Astrocyte of the spinal cord (primary cell): ENCODE data around the gene MTNR1A.

Source experiments
- DNase-seq: peaks from one replicate; pipeline ENCODE4 v3.0.0; 2011; ENCODE audit warnings: low read depth, low spot score
- H3K4me3 ChIP-seq: 2 replicates; pipeline ENCODE4 v1.5.1; 2011; ENCODE audit warnings: low read depth, mild to moderate bottlenecking, low read length, moderate library complexity
- CTCF ChIP-seq: IDR thresholded peaks from 2 replicates; pipeline ENCODE4 v1.5.1; 2012; ENCODE audit warnings: low read depth, mild to moderate bottlenecking, low read length, inconsistent platforms
- in situ Hi-C: cut with HindIII; loops from 2 replicates; pipeline ENCODE4 v1.10.0; 2017; ENCODE audit warnings: low sequenced_read_pairs

Gene MTNR1A

DNA sequence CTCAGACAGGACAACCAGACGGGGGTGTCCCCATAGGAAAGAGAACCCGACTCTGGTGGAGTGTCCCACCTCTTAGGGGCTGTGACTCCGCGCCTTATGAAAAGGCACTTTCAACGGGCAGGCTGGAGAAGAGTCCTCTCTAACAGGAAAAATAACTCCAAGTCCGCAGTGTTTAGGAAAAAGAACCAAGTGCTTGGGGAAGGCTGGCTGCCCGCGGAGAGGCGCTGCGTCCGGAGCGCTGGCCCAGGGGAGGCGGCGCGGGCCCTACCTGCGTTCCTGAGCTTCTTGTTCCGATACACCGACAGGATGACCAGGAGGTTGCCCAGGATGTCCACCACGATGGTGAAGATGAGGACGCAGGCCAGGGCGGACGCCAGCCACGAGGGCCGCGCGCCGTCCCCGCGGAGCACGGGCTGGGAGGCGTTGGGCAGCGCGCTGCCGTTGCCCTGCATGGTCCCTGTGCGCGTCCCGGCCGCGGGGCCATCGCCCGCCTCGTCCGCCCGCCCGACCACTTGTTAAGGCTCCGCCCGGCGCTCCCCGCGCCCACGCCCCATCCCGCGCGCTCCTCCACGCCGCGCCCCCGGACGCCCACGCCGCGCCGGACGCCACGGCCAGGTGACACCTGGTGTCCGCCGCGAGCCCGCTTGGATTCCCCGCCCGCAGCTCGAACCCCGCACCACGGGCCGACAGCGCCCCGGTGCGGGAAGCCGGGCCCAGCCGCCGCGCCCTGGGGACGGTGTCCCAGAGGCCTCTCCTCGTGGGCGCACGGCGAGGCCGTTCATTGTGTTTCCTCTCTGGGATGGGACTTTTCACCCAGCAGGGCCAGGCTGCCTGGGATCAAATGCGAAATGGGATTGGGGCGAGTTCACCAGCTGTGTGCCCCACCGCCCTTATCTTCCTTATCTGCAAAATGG is at the start of gene MTNR1A:
TSS of gene MTNR1A (minus strand) at position 654 of the 914 bp plus-strand sequence. CDS start at position 452, 202 bp downstream.
- peak within 1 kb of the TSS; percentile 27 for H3K4me3 ChIP-seq
- in situ Hi-C loops = no loop called here
- peak; percentile 19 for TF ChIP-seq CTCF
- peak; percentile 25 for DNase-seq

DNA sequence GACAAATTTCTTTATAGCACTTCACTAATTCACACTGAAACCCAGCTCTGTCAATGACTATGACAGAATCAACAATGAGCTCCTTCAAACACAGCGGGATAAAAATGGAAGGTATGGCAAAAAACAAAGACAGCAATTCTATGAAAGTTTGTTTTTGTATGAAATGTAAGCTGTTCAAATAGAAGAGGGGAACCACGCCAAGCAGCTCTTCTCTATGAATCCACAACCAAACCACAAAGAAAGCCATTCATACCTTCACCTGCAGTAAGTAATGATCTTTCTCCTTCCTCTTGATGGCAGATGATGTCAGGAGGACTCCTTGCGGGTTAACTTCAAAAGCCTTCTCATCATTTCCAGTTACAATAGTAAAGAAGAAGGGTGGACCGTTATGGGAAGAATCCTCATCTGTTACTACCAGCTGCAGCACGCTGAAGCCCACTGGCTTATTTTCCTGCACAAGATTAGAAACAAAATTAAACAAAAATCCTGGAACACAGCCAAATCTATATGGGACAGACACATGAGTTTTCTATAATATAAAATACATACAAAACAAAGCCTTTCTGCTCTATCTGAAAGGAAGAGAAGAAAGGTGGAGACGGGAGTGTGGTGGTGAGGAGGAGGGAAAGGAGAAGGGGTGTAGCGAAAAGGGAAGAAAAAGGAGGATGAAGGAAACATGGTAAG is 48.9 kb upstream of the MTNR1A start:
- no peak for TF ChIP-seq CTCF
- H3K4me3 ChIP-seq = no peak overlapping the region
- no peak for DNase-seq
- in situ Hi-C loops = no loop called here

DNA sequence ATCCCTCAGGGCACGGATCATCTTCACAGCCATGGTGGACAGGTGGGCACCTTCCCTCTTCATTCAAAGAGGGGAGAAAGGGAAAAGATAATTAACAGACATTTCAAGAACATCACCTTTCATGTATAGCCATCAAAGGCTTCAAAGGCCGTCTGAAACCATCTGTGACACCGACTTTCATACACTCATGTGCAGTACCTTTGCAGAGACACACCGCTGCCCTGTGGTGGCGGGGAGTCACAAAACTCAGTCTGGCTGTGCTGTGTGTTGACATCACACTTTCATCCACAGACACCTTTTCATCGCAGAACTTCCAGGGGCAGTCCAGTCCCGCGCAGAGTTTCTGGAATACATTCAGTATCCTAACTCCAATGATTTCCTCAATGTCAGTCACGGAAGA is 47.6 kb upstream of the MTNR1A start:
- in situ Hi-C loops = no loop called here
- DNase-seq = no peak
- H3K4me3 ChIP-seq = no peak overlapping the region
- TF ChIP-seq CTCF = no peak

GRCh38 chr4:186599483-186599882 is 44.1 kb upstream of the MTNR1A start:
- no peak for DNase-seq
- no peak overlapping the region for H3K4me3 ChIP-seq
- TF ChIP-seq CTCF = no peak
- in situ Hi-C loops = no loop called here

GRCh38 chr4:186598686-186599085 is 43.3 kb upstream of the MTNR1A start:
- H3K4me3 ChIP-seq = no peak overlapping the region
- no peak for DNase-seq
- no peak for TF ChIP-seq CTCF
- in situ Hi-C loops = no loop called here

GRCh38 chr4:186596850-186597390 is 41.6 kb upstream of the MTNR1A start:
- DNase-seq = no peak
- no peak for TF ChIP-seq CTCF
- in situ Hi-C loops = no loop called here
- H3K4me3 ChIP-seq = no peak overlapping the region
